CD4-positive, alpha-beta T cell treated with Interleukin-2 at 100 ng/mL for 4 hours (primary cell): ENCODE measurements around the gene FER.

Source experiments
- DNase-seq: peaks from one replicate; pipeline ENCODE4 v3.0.0-alpha.2; 2020; ENCODE audit warnings: low spot score

FER gene

DNA sequence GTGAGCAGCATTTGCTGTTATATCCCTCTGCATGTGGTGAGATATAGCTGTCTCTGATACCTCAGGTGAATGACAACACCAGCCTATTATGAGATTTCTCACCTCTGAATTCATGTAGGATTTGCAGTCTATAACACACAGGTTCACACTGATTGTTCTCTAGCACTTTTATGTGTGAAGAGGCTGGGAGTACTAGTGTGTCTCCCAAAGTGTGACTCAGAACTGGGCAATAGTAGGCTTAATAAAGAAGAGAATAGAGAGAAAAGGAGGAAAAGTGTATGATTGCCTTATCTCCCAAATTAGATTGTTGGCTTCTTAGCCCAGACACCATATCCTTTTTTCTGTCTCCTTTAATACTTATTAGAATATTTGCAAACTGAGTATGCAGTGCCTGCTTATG, 430.1 kb downstream of the FER start:
- no peak for DNase-seq

DNA sequence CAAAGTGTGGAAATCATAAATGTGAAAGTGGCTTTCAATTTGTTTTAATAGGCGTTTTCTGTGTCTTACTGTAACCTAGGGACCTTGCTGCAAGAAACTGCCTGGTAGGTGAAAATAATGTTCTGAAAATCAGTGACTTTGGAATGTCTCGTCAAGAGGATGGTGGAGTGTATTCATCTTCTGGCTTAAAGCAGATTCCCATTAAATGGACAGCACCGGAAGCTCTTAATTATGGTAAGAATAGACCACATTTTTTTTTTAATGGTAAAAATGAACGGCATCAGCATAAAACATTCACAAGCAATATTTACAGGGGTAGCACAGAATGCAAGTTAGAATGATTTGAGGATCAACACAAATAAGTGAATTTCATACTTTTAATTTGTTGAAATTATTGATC, 433.0 kb downstream of the FER start:
- no peak for DNase-seq

DNA sequence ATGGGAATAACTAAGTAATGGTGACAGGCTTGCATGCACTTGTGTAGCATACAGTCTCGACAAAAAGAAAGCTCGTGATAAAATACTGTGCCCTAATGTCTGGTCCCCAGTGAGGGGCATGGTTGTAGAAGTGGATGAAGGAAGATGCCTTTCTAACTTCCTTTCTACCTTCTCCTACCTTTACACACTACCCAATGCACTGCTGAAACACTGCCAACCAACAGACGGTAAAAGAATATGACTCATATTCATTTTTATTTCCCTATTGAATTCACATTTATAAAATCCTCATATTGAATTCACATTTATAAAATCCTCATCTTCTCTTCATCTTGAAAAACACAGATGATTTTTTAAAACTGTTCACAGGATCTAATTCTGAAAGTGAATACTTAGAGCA, 439.1 kb downstream of the FER start:
- DNase-seq = no peak

DNA sequence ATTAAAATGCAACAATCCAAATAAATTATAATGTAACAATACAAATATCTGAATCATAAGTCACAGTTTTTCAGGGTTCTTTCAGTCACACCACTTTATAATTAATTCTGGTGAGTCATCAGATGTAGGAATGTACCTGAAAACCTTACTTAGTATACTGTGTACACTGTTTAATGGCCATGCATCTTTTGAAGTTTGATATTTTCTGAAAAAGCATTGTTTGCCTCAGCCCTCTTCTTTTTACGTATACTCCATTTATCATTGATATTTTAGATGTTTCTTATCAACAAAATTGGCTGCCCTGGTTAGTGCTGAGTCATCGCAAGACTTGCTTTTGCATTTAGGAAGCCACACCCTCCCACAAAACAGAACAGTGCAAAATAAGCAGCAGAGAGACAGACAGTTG, 443.5 kb downstream of the FER start:
- peak; percentile 20 for DNase-seq

DNA sequence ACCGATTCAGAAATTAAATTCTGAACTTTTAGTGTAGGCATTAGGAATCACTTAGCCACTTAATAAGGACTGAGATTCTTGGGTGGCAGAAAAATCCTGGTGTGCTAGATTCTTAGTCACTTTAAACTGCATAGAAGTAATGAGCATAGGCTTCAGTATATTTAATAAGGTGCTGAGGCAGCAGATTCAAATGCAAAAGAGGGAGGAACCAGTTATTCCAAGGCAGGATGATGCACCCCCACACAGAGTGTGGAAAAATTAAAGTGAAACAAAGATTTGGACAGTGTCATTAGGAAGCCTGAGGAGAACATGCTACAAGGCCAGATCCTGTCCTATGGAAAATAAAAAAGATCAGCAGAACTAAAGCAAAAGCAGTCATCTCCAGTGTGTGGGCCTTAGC, 444.3 kb downstream of the FER start:
- no peak for DNase-seq

DNA sequence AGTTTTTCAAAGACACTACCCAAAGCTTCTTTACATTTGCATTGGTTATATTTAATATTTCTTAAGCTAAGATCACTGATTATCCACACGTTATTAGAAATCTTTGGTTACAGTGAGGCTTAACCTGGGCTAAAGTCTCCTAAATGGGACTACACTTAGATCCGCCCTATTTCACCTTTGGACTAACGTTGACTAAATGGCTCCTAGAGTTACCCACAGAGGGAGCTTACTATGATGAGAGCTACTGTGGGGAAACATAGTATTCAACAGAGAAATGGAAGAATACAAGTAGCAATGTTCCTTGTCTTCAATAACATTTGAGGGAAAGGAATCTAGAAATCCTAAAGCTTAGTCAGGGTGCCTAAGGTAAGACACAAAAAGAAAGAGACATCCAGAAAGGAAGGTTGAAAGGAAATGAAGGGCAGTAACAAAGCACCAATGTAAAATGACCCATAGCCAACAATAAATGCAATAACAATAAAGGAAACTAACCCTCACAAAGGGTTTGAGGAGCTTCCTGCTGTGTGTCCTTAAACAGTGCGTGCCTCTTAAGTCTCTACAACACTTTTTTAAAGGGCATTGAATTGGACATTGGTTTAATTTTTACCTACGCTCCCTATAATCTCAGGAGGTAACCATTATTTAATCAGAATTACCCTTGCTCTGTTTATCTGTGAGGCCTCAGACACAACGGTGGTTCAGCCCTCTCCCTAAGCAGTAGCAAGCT, 445.0 kb downstream of the FER start:
- no peak for DNase-seq

DNA sequence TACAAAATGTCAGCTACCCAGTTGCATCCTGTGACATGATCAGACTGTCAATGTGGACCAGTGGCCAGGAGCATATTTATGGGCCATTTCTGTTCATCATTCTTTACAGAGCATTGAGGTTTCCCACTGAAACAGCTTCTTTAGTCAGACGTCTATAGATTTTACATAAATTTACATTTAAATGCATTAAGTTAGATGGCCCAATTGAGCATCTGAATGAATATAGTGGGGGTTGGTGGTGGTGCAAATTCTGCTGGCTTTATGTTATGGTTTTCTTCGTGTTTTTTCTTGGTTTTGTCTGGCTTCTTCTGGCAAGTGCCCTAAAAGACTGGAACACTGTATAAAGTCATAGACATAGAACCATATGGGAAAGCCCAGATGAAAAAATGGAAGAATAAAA, 448.0 kb downstream of the FER start:
- DNase-seq = no peak

DNA sequence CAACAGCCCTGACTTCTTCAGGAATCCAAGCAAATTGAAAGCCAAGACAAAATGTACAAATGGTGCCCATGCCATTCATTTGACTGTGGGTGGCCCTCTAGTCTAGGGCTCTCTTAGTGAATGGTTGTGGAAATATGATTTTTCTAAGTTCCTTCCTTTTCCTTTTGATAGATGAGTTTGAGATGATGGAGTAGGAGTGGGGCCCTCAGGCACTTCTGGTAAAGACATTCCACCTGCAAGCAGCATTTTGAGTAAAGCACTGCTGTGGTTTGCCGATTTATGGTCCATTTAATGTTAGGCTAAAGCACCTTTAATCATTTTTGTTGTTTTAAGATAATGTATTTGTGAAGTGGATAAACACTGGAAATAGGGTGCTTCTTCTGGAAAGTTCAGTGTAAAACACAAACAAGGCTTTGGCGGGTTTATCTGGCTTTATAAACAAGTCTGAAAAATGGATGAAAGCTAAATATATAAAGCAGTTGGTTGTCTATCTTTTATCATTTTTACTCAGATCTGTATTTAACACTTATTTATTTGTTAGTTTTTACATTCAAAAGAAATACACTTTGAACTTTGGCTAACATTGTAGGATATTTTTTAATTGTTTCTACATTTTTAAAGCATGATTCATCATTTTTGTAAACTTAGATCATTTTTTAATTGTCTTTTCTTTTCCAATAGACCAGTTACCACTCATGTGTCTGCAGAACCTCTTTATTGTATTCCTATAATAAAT, 448.6 kb downstream of the FER start:
- no peak for DNase-seq

DNA sequence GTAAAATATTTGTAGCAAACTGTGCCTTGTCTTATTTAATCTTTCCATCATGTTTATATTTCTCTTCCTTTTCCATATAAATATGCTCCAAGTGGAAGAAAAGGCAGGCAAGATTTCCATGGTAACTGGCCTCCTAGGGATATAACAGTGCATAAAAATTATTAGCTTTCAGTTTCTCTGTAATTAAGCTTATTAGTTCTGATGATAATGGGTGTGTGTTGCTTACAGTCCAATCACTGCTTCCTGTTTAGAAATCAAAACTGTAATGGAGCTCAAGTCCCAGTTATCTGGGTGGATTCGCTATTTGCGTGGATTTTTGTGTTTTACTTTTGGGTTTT, 449.1 kb downstream of the FER start:
- DNase-seq = no peak

DNA sequence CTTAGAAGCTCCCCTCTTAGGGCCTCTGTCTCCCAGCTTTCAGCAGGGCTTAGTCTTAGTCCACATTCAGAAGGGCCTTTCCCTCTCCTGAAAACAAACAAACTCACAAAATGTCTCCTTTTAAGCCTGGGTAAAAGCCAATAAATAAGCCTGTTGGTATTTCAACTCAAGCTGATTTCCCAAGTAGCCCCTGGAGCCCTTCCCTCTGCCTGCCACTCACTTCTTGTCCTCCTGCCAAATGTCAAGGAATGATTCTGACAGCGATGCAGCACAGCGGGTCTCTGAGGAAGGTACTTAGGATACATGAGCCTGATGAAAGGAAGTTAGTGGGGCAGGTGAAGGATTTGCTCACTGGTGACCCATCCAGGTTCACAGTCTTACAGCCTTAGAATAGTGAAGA, 451.6 kb downstream of the FER start:
- no peak for DNase-seq

DNA sequence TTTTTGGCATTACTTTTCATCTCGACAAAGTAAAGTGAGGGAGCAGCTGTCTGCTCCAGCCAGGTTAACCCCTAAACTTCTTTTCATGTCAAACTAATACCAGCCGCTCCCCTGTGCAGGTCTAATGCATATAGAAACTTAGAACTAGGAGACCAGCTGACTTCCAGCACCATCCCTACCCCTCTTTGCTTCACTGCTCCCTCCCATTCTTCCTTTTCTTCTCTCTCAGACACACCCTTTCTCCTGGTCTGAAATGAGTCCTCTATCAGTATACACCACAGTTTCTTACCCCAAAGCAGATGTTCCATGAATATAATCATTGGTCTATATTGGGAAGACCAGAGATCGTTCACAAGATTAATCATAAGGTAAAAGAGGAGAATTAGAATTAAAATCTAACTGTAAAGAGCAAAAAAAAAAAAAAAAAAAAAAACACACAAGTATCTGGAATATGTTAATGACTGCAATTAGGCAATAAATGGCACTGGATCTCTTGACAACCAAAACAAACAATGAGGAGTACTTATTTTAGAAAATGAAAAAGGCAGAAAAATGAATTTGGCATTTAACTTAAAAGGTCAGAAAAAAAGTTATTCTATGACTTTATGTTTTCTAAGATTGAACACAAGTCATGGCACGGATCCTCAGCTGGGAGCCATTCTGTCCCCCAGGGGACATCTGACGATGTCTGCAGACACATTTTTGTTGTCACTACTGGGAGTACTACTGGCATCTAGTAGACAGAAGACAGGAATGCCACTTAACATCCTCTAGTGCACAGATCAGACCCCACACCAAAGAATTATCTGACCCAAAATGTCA, 452.3 kb downstream of the FER start:
- DNase-seq = no peak

DNA sequence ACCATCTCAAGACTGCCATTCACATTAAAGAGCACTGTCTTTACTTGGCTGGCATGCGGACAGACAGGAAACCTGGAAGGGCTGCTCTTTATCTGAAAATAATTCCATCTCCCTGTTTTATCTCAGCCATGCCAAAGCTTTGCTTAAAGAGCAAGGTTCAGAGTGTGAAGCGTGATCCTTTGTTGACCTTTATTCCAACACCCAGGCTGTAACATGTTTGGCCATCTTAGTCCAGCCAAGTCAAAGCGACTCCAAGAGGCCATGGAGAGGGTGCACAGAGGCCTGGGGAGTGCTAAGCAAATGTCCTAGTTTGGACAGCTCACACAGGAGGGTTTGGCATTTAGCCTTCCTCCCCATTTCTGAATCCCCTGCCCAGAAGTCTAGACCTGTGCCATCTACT, 467.3 kb downstream of the FER start:
- DNase-seq = no peak

DNA sequence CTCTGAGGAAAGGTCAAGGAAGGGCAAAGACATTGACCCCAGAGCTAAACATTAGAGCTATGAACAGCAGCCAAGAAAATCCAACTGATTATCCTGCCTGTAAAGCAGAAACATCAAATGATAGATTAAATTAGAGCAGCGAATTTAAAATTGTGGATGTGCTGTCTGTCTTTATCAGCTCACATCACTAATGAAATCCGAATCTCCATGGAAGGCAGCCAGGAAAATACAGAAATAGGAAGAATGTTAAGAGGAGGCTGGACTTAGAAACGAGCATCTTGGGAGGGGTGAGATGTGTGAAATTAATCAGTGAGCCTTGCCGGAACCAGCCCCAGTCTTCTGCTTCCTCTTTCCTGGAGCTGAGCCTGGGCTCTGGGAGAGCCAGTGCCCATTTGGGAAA, 471.1 kb downstream of the FER start:
- no peak for DNase-seq

DNA sequence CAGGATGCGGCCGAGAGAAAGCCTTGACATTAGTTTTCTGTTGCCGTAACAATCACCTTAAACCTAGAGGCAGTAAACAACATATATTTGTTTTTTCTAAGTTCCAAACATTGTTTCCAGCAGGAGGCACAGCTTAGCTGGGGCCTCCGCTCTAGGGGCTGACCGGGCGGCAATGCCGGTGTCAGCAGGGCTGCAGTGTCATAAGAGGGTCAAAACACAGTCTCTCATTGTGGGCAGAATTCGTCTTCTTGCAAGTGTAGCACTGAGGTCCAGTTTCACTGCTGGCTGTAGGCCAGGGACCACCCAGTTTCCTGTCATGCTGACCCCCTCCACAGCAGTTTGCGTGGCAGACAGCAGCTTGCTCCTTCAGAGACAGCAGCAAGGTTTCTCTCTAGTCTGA, 475.8 kb downstream of the FER start:
- DNase-seq = no peak

DNA sequence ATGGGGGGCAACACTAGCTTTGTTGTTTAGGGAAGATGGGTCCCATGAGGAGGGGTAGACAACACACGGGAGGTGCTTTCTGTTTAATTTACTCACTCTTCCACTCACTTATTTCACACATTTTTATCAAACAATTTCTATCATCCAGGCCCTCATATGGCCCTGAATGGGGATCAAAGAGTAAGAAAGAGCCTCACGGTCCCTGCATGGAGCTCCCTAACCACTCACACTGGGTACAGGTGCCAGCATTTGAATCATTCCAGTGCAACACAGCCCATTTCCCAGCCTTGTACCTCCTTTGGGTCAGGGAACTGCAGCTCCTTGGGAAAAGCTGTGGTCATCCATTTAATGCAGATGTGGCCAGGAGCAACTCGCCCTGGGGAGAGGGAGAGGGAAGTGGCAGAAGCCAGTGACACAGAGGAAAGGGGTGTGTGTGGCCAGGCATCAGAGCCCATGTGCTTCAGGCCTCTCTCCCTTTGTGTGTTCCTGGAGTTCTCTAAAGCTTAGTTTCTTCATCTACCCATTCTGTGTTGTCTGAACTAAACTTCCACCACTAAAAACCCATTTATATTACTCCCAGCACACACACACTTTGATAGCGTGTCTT, 476.7 kb downstream of the FER start:
- DNase-seq = no peak

DNA sequence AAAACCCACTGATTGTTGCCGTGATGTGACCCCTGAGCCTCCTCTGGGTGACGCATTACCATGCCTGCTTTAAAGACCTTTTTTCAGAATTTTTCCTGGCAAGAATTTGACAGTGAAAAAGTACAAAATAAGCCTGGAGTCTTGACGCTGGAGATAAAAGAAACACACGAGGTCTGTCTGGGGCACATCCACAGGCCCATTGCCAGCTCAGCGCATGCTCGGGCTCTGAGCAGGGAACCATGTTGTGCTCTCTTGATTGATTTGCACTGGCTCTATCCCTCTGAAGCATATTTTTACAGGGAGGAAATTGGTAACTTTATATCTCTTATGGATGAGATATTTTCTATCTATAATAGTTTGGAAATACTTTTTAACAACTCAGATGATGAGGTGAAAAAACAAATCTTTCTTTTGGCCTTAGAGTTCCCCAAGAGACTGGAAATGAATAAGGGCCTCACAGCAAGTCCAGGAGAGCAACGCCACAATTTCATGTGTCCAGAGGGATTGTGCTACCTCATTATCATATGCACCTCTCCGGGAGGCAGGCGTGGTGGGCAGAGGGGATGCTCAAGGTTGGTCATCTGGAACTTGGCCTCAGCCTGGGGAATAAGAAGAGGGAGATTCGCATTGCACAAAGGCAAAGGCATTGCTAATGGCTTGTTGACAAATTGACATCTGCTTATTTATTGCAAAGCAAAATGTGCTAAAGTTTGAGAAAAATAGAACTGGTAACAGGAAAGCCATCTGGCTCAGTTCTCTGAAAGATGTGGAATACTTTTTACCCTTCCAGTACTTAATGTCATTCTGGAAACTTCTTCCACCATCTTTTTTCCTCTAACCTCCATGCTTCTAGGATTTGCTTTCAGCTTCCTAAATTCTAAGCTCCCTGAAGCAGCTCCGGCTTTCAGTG, 478.3 kb downstream of the FER start:
- no peak for DNase-seq

DNA sequence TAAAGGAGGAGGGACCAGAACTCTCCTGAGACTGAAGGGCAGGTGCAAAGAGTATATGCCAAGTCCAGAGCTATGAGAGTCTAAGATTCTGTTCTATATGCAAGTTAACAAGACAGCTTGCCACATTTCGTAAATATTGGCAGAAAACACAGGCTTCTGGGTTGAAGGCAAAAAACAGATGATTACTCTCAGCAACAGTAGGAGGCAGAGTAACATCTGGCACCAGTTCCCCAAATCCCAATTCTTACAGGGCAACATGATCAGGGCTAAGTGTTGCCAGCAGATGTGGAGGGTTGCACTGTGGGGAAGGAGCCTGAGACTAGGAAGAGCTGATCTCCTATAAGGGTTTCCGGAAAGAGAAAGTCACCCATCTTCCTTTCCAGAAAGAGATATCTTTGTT, 482.7 kb downstream of the FER start:
- DNase-seq = no peak

DNA sequence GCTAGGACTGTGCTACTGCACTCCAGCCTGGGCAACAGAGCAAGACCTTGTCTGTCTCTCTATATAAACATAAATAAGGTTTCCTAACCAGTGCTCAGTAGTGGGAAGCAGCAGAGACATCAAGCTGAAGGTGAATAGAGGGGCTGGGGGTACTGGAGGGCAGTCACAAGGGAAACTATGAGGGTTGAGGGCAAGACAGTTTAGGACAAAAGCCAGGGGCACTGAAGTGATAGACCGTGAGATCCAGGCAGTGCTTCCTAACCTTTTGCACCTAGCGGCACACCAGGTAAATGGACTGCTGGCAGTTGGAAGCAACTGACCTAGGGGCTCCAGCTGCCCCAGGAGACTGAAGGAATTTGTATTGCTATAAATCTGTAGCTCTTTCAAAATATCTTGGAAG, 483.6 kb downstream of the FER start:
- no peak for DNase-seq

DNA sequence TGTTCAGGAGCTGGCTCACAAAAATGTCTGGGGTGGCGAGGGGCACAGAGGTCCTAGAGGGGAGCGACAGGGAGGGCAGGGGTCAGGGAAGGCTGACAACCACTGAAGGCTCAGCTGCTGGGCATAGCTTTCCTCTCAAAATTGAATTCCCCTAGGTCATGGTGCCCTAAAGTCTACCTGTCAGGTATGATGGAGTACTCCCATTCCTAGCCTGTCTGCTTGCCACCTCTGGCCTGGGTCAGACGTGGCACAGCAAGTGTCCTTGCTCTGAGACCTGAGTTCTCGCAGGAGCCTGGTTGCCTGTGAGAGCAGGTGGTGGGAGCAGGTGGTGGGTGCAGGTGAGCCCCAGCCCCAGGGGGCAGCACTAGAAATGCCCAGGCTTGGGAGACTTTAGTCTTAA, 486.7 kb downstream of the FER start:
- DNase-seq = no peak

DNA sequence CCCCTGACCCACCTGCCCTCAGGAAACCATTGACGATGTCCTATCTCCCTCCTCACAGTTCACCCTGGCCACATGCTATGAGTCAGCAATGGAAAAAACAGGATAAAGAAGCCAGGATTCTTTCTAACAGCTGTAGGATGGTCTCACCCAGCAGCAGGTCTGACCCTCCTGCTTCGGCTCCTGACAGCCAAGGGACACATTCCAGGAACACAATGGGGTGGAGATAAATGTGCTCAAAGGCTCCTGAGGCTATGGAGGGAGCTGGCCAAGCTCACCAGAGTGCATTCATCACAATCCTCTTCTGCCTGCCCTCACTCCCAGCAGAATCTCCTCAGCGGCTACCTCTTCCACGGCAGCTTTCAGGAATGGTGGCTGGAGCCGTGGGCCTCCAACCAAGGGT, 491.8 kb downstream of the FER start:
- no peak for DNase-seq

DNA sequence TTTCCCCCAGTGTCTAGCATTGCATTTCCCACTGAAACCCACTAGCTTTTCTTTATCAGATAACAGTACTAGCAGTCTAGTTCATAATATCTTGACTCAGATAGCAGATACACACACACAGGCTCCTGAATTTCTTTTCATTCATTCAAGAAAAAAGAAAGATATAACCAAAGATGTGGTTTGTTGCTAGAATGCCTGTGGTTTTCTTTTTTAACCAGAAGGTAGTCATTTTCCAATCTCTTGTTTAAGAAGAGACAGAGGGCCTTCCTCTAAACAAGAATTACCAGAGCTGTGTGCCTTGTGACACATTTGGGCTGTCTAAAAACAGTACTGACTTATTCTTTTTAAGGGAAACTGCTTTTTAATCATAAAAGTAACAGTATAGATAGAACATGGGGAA, 494.8 kb downstream of the FER start:
- DNase-seq = no peak

DNA sequence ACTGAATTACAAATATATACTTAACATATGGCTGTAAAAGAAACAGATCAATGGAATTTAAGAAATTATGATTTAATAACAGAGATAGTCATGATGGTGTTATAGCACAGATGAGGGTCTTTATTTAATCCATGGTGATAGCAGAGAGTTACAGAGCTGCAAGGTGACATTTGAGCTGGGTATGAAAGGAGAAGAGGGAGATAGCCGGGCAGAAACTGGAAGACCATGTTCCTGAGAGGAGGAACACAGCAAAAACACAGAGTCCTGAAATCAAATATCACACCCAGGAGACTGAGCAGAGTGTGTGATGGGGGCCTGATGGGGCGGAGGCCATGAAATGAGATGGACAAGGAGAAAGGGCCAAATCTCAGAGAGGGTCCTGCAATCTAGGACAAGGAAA, 498.7 kb downstream of the FER start:
- no peak for DNase-seq
